ENCODE results near the gene MRPL39. TPM values are rescaled to one million over a fixed set of nuclear protein-coding genes. Genes with fewer than 3 reads are reported as not detected.

The MRPL39 gene
- total and polyA plus RNA-seq, 4 donors = 19.2 to 35.7 (median 24.4) TPM

DNA sequence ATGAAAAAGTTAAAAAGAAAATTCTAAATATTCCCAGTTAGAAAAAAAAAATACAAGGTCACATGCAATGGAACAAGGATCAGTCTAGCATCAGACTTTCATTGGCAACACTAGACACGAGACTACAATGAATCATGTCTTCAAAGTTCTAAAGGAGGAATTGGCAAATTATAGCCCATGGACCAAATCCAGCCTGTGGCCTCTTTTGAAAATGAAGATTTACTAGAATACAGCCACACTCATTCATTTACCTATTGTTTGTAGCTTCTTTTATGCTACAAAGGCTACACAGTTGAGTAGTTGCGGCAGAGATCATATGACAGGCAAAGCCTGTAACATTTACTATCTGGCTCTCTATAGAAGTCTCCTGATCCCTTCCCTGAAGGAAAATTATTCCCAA, 71.4 kb downstream of the MRPL39 start:
- no peaks in the 10 kb centered on the region for H3K27me3 ChIP-seq (ENCODE audit: control insufficient read depth in 4 of 4, insufficient read depth in 4 of 4, low read length in 3 of 4)
- H3K4me1 ChIP-seq (ENCODE audit: control insufficient read depth in 4 of 4, insufficient read depth in 4 of 4, low read length in 3 of 4) = no peaks in the 10 kb centered on the region
- no peak overlapping the region for H3K9ac ChIP-seq (ENCODE audit: low read depth in 1 of 2, low read length in 2 of 2)
- DNase-seq (ENCODE audit: low spot score) = no peak
- TF ChIP-seq SP1 (IDR thresholded peaks at IDR 0.05) (no peak), TAF1 (conservative IDR thresholded peaks at IDR 0.05) (no peak), ZBTB33 (IDR thresholded peaks at IDR 0.05) (no peak), HNF4G (IDR thresholded peaks at IDR 0.05) (no peak), RAD21 (IDR thresholded peaks at IDR 0.05) (no peak), FOXA2 (IDR thresholded peaks at IDR 0.05) (no peak), EGR1 (IDR thresholded peaks at IDR 0.05; ENCODE audit: low read depth in 2 of 2) (no peak), CTCF (IDR thresholded peaks at IDR 0.05; ENCODE audit: low read depth, low read length, missing input control) (no peak), NR2F2 (IDR thresholded peaks at IDR 0.05) (no peak), FOXA1 (IDR thresholded peaks at IDR 0.05) (no peak)
- H3K36me3 ChIP-seq (ENCODE audit: control insufficient read depth in 4 of 4, insufficient read depth in 3 of 4, low read depth in 1 of 4, low read length in 3 of 4) = no peaks in the 10 kb centered on the region
- no peak overlapping the region for H3K4me3 ChIP-seq (ENCODE audit: low read depth in 1 of 3, low read length in 3 of 3)
- H3K9me3 ChIP-seq (ENCODE audit: control insufficient read depth in 4 of 4, low read length in 3 of 4) = peaks cover 0 to 10% (median 2%) of the 10 kb centered on the region in 4 donors
- WGBS = 83% methylated on average over 2 of the region's 2 CpGs
- H3K27ac ChIP-seq (ENCODE audit: low read depth in 1 of 2, low read length in 2 of 2) = no peak overlapping the region

Other genes starting within 250 kb of the MRPL39 start
- 1 to 10 TPM; 1.2 to 1.3 TPM for gene JAM2, start 31.8 kb upstream of the MRPL39 start, total RNA-seq
- 1 to 10 TPM in 1 of 2 donors, under 1 TPM in 1; 0.89 to 2.0 TPM for gene JAM2, start 31.8 kb upstream of the MRPL39 start, polyA plus RNA-seq
- gene ATP5PF, start 127.4 kb upstream of the MRPL39 start, total RNA-seq = 100 to 1,000 TPM in 1 of 2 donors, 10 to 100 TPM in 1; 77.2 to 101 TPM
- 100 to 1,000 TPM; 317 to 637 TPM for gene ATP5PF, start 127.4 kb upstream of the MRPL39 start, polyA plus RNA-seq
- gene GABPA, start 127.5 kb upstream of the MRPL39 start, total RNA-seq = 10 to 100 TPM; 17.3 to 19.4 TPM
- gene GABPA, start 127.5 kb upstream of the MRPL39 start, polyA plus RNA-seq = 1 to 10 TPM; 5.4 to 5.7 TPM

All from liver (tissue), 9 donors.